ENCODE data around the gene PLEKHG2.

DNA sequence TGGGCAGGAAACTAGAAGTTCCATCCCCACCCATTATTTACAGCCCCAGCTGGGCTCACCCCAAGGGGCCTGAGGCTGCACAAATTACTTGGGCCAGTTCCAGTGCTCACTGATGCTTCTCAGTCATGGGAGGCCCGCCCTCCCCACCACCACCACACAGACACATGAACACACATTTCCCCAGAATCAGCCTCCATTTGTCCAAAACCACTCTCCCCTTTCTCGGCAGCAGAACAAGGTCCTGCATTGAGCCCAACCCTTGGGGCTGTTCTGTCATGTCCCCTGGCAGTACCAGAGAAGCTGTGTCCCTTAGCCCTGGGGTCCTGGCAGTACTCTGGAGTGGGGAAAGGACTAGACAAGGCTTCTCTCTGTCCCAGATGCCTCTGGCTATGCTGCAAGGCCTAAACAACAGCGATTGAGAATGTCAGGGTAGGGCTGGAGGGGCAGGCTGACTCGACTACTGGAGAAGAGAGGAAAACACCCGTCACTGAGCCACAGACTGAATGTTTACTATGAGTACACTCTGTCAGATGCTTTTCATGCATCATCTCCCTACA lies 48.5 kb upstream of the PLEKHG2 start:
- TF ChIP-seq ESRRA (CRISPR knock-in tag; IDR thresholded peaks at IDR 0.05; ENCODE audit: borderline replicate concordance) = no peak
- TF ChIP-seq, protein P1, sequence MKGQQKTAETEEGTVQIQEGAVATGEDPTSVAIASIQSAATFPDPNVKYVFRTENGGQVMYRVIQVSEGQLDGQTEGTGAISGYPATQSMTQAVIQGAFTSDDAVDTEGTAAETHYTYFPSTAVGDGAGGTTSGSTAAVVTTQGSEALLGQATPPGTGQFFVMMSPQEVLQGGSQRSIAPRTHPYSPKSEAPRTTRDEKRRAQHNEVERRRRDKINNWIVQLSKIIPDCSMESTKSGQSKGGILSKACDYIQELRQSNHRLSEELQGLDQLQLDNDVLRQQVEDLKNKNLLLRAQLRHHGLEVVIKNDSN (CRISPR knock-in tag; IDR thresholded peaks at IDR 0.05) = no peak
- TF ChIP-seq, protein P2, sequence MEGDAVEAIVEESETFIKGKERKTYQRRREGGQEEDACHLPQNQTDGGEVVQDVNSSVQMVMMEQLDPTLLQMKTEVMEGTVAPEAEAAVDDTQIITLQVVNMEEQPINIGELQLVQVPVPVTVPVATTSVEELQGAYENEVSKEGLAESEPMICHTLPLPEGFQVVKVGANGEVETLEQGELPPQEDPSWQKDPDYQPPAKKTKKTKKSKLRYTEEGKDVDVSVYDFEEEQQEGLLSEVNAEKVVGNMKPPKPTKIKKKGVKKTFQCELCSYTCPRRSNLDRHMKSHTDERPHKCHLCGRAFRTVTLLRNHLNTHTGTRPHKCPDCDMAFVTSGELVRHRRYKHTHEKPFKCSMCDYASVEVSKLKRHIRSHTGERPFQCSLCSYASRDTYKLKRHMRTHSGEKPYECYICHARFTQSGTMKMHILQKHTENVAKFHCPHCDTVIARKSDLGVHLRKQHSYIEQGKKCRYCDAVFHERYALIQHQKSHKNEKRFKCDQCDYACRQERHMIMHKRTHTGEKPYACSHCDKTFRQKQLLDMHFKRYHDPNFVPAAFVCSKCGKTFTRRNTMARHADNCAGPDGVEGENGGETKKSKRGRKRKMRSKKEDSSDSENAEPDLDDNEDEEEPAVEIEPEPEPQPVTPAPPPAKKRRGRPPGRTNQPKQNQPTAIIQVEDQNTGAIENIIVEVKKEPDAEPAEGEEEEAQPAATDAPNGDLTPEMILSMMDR (IDR thresholded peaks at IDR 0.05) = no peak
- TF ChIP-seq ATF1 (CRISPR knock-in tag; IDR thresholded peaks at IDR 0.05) = no peak
- no peak for TF ChIP-seq KAT7 (CRISPR knock-in tag; IDR thresholded peaks at IDR 0.05; ENCODE audit: borderline replicate concordance)
- no peak for TF ChIP-seq FOXJ3 (CRISPR knock-in tag; IDR thresholded peaks at IDR 0.05; ENCODE audit: borderline replicate concordance)
- TF ChIP-seq, protein P3, sequence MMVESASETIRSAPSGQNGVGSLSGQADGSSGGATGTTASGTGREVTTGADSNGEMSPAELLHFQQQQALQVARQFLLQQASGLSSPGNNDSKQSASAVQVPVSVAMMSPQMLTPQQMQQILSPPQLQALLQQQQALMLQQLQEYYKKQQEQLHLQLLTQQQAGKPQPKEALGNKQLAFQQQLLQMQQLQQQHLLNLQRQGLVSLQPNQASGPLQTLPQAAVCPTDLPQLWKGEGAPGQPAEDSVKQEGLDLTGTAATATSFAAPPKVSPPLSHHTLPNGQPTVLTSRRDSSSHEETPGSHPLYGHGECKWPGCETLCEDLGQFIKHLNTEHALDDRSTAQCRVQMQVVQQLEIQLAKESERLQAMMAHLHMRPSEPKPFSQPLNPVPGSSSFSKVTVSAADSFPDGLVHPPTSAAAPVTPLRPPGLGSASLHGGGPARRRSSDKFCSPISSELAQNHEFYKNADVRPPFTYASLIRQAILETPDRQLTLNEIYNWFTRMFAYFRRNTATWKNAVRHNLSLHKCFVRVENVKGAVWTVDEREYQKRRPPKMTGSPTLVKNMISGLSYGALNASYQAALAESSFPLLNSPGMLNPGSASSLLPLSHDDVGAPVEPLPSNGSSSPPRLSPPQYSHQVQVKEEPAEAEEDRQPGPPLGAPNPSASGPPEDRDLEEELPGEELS (CRISPR knock-in tag; IDR thresholded peaks at IDR 0.05) = no peak
- TF ChIP-seq ZNF138 (CRISPR knock-in tag; conservative IDR thresholded peaks at IDR 0.05) = no peak
- TF ChIP-seq, protein P4, sequence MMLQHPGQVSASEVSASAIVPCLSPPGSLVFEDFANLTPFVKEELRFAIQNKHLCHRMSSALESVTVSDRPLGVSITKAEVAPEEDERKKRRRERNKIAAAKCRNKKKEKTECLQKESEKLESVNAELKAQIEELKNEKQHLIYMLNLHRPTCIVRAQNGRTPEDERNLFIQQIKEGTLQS (CRISPR knock-in tag; conservative IDR thresholded peaks at IDR 0.05) = no peak
- TF ChIP-seq, protein P5, sequence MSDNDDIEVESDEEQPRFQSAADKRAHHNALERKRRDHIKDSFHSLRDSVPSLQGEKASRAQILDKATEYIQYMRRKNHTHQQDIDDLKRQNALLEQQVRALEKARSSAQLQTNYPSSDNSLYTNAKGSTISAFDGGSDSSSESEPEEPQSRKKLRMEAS (CRISPR knock-in tag; IDR thresholded peaks at IDR 0.05) = no peak
- TF ChIP-seq JUN (CRISPR knock-in tag; IDR thresholded peaks at IDR 0.05) = no peak
- TF ChIP-seq GRHL2 (CRISPR knock-in tag; IDR thresholded peaks at IDR 0.05; ENCODE audit: insufficient replicate concordance, severe bottlenecking) = no peak
- TF ChIP-seq, protein P6, sequence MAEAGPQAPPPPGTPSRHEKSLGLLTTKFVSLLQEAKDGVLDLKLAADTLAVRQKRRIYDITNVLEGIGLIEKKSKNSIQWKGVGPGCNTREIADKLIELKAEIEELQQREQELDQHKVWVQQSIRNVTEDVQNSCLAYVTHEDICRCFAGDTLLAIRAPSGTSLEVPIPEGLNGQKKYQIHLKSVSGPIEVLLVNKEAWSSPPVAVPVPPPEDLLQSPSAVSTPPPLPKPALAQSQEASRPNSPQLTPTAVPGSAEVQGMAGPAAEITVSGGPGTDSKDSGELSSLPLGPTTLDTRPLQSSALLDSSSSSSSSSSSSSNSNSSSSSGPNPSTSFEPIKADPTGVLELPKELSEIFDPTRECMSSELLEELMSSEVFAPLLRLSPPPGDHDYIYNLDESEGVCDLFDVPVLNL (CRISPR knock-in tag; IDR thresholded peaks at IDR 0.05; ENCODE audit: borderline replicate concordance, low read depth) = no peak

Data from WTC11 (cell line).